ENCODE data around the gene FEZ2. TPM values are rescaled to one million over a fixed set of nuclear protein-coding genes. Genes with fewer than 3 reads are reported as not detected.

The FEZ2 gene
- total RNA-seq, 5 donors from 2014 or later (not counting 1 experiment from before 2014, with no cell fraction given) = 11.0 to 17.3 (median 12.8) TPM

DNA sequence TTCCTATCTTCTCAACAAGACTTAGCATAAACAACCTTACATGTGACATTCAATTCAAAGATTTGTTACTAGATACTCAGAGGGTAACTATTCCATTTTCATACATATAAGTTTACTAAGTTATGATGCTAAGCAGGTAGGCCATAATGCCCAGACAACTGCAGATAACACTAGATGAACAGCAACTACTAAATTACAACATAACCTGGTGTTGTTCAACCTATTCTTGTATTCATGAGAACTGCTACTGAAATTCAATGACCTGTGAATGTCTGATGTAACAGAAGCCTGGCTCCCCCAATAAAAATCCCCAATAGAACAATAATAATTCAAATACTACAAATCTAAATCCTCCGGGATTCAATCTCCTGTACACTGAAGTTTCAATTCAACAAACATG is 24.8 kb downstream of the FEZ2 start:
- no peak overlapping the region for H3K27ac Mint-ChIP-seq
- Histone ChIP-seq H3K9me3 (no peaks in the 10 kb centered on the region), H3K4me1 (ENCODE audit: control insufficient read depth in 1 of 2, extremely low read depth in 1 of 2, insufficient read depth in 2 of 2, low read length in 2 of 2) (peaks cover 0 to 3% of the 10 kb centered on the region in 2 experiments), H3K27me3 (replicated peaks in 1 of 2; ENCODE audit: control insufficient read depth in 2 of 2, extremely low read depth in 1 of 2, insufficient read depth in 2 of 2, low read length in 1 of 2) (no peaks in the 10 kb centered on the region), H3K36me3 (ENCODE audit: control insufficient read depth in 2 of 2, extremely low read depth in 1 of 2, insufficient read depth in 1 of 2, low read length in 1 of 2) (peaks cover 0 to 24% of the 10 kb centered on the region in 2 donors), H3K27ac (ENCODE audit: low read length) (no peak overlapping the region), H3K4me3 (ENCODE audit: control insufficient read depth in 1 of 2, extremely low read depth in 1 of 2, low read length in 1 of 2) (no peak overlapping the region)
- ChIA-PET CTCF (no interaction called here), POLR2A (interaction anchor here in 1 of 2 donors (0.6 kb wide), 1 partner anchor 72 kb away, joined by 3 read pairs; no protein-coding TSS in a partner anchor)
- H3K4me3 Mint-ChIP-seq = no peak overlapping the region
- peaks cover 0 to 8% (median 3%) of the 10 kb centered on the region in 3 donors for H3K4me1 Mint-ChIP-seq
- ATAC-seq (replicated peaks in 1 of 4) (no peak), DNase-seq (no peak)
- H3K36me3 Mint-ChIP-seq = peaks cover 49% of the 10 kb centered on the region
- no CpG with 5 or more reads among the region's 1 CpG for WGBS (ENCODE audit: insufficient coverage)
- no peaks in the 10 kb centered on the region for H3K9me3 Mint-ChIP-seq
- no peaks in the 10 kb centered on the region for H3K27me3 Mint-ChIP-seq

DNA sequence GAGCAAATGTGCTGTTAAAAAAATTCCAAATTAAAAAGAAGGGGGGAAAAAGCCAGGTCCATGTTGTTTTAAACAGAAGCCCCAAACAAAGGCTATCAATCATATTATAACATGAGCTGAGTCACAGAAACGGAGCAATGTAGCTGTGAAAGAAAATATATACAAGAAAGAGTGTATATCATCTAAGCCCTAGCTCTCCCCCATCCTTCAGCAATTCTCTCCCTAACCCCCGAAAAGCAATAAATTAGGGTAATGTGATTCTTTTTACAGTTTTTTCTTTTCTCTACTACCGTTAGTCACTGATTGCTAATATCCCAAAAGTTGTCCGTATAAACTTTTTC is 25.3 kb downstream of the FEZ2 start:
- Histone ChIP-seq H3K9me3 (no peaks in the 10 kb centered on the region), H3K36me3 (ENCODE audit: control insufficient read depth in 2 of 2, extremely low read depth in 1 of 2, insufficient read depth in 1 of 2, low read length in 1 of 2) (peaks cover 0 to 19% of the 10 kb centered on the region in 2 donors), H3K27ac (ENCODE audit: low read length) (no peak overlapping the region), H3K4me1 (ENCODE audit: control insufficient read depth in 1 of 2, extremely low read depth in 1 of 2, insufficient read depth in 2 of 2, low read length in 2 of 2) (no peaks in the 10 kb centered on the region), H3K27me3 (replicated peaks in 1 of 2; ENCODE audit: control insufficient read depth in 2 of 2, extremely low read depth in 1 of 2, insufficient read depth in 2 of 2, low read length in 1 of 2) (no peaks in the 10 kb centered on the region), H3K4me3 (ENCODE audit: control insufficient read depth in 1 of 2, extremely low read depth in 1 of 2, low read length in 1 of 2) (no peak overlapping the region)
- Mint-ChIP-seq H3K4me3 (no peak overlapping the region), H3K27me3 (no peaks in the 10 kb centered on the region), H3K36me3 (peaks cover 48% of the 10 kb centered on the region), H3K4me1 (peaks cover 0 to 4% (median 3%) of the 10 kb centered on the region in 3 donors), H3K27ac (no peak overlapping the region), H3K9me3 (no peaks in the 10 kb centered on the region)
- no peak for ATAC-seq (replicated peaks in 1 of 4)
- DNase-seq = no peak
- ChIA-PET POLR2A (interaction anchor here in 1 of 2 donors (0.6 kb wide), 1 partner anchor 71 kb away, joined by 3 read pairs; no protein-coding TSS in a partner anchor), CTCF (no interaction called here)
- whole genome bisulfite sequencing (ENCODE audit: insufficient coverage) = no CpG with 5 or more reads among the region's 4 CpGs

GRCh38 chr2:36572054-36572718 is 25.8 kb downstream of the FEZ2 start:
- H3K4me1 ChIP-seq (ENCODE audit: control insufficient read depth in 1 of 2, extremely low read depth in 1 of 2, insufficient read depth in 2 of 2, low read length in 2 of 2) = no peaks in the 10 kb centered on the region
- H3K27me3 ChIP-seq (replicated peaks in 1 of 2; ENCODE audit: control insufficient read depth in 2 of 2, extremely low read depth in 1 of 2, insufficient read depth in 2 of 2, low read length in 1 of 2) = no peaks in the 10 kb centered on the region
- no peak overlapping the region for H3K27ac ChIP-seq (ENCODE audit: low read length)
- H3K4me3 ChIP-seq (ENCODE audit: control insufficient read depth in 1 of 2, extremely low read depth in 1 of 2, low read length in 1 of 2) = no peak overlapping the region
- Mint-ChIP-seq H3K36me3 (peaks cover 49% of the 10 kb centered on the region), H3K4me3 (no peak overlapping the region), H3K27ac (no peak overlapping the region), H3K9me3 (no peaks in the 10 kb centered on the region), H3K27me3 (no peaks in the 10 kb centered on the region), H3K4me1 (peaks cover 0 to 4% (median 3%) of the 10 kb centered on the region in 3 donors)
- POLR2A ChIA-PET = no interaction called here
- no peaks in the 10 kb centered on the region for H3K9me3 ChIP-seq
- DNase-seq = no peak
- CTCF ChIA-PET = no interaction called here
- ATAC-seq (replicated peaks in 1 of 4) = no peak
- WGBS (ENCODE audit: insufficient coverage) = 80% methylated on average over 2 of the region's 3 CpGs
- peaks cover 0 to 16% of the 10 kb centered on the region in 2 donors for H3K36me3 ChIP-seq (ENCODE audit: control insufficient read depth in 2 of 2, extremely low read depth in 1 of 2, insufficient read depth in 1 of 2, low read length in 1 of 2)

DNA sequence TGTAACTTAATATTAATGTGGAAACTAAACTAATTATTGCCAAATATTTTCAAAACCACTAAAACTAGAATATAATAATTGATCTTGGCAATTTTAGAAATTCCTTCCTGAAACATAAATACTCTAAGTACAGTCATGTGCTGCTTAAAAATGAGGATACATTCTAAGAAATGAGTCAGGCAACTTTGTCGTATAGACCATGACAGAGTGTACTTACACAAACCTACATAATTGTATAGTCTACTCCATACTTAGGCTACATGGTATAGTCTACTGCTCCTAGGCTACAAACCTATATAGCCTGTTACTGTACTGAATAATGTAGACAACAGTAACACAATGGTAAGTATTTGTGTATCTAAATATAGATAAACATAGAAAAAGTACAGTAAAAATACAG is 27.6 kb downstream of the FEZ2 start:
- H3K27me3 ChIP-seq (replicated peaks in 1 of 2; ENCODE audit: control insufficient read depth in 2 of 2, extremely low read depth in 1 of 2, insufficient read depth in 2 of 2, low read length in 1 of 2) = no peaks in the 10 kb centered on the region
- ATAC-seq (replicated peaks in 1 of 4) (no peak), DNase-seq (no peak)
- Mint-ChIP-seq H3K4me1 (peaks cover 0 to 4% (median 3%) of the 10 kb centered on the region in 3 donors), H3K27ac (no peak overlapping the region), H3K36me3 (peaks cover 52% of the 10 kb centered on the region), H3K4me3 (no peak overlapping the region), H3K9me3 (no peaks in the 10 kb centered on the region), H3K27me3 (no peaks in the 10 kb centered on the region)
- no peak overlapping the region for H3K27ac ChIP-seq (ENCODE audit: low read length)
- ChIA-PET CTCF (no interaction called here), POLR2A (no interaction called here)
- no peaks in the 10 kb centered on the region for H3K9me3 ChIP-seq
- H3K4me3 ChIP-seq (ENCODE audit: control insufficient read depth in 1 of 2, extremely low read depth in 1 of 2, low read length in 1 of 2) = no peak overlapping the region
- no CpG with 5 or more reads among the region's 1 CpG for WGBS (ENCODE audit: insufficient coverage)
- H3K36me3 ChIP-seq (ENCODE audit: control insufficient read depth in 2 of 2, extremely low read depth in 1 of 2, insufficient read depth in 1 of 2, low read length in 1 of 2) = peaks cover 0 to 11% of the 10 kb centered on the region in 2 donors
- H3K4me1 ChIP-seq (ENCODE audit: control insufficient read depth in 1 of 2, extremely low read depth in 1 of 2, insufficient read depth in 2 of 2, low read length in 2 of 2) = no peaks in the 10 kb centered on the region

- Mint-ChIP-seq H3K27me3 (no peaks in the 10 kb centered on the region), H3K4me1 (peaks cover 0 to 4% (median 3%) of the 10 kb centered on the region in 3 donors), H3K9me3 (no peaks in the 10 kb centered on the region), H3K4me3 (no peak overlapping the region), H3K27ac (peak overlapping the region in 1 of 2 donors; percentile 32), H3K36me3 (peaks cover 52% of the 10 kb centered on the region)
- CTCF ChIA-PET = interaction anchor here (0.6 to 1.2 kb wide), 2 partner anchors 10 to 20 kb away, joined by 3 to 4 read pairs; no protein-coding TSS in a partner anchor
- WGBS (ENCODE audit: insufficient coverage) = 100% methylated on average over 1 of the region's 3 CpGs
- no peak overlapping the region for H3K4me3 ChIP-seq (ENCODE audit: control insufficient read depth in 1 of 2, extremely low read depth in 1 of 2, low read length in 1 of 2)
- H3K36me3 ChIP-seq (ENCODE audit: control insufficient read depth in 2 of 2, extremely low read depth in 1 of 2, insufficient read depth in 1 of 2, low read length in 1 of 2) = peaks cover 0 to 21% of the 10 kb centered on the region in 2 donors
- POLR2A ChIA-PET = interaction anchor here in 1 of 2 donors (0.5 kb wide), 1 partner anchor 48 kb away, joined by 5 read pairs; no protein-coding TSS in a partner anchor
- no peak overlapping the region for H3K27ac ChIP-seq (ENCODE audit: low read length)
- no peaks in the 10 kb centered on the region for H3K27me3 ChIP-seq (replicated peaks in 1 of 2; ENCODE audit: control insufficient read depth in 2 of 2, extremely low read depth in 1 of 2, insufficient read depth in 2 of 2, low read length in 1 of 2)
- H3K9me3 ChIP-seq = no peaks in the 10 kb centered on the region
- no peaks in the 10 kb centered on the region for H3K4me1 ChIP-seq (ENCODE audit: control insufficient read depth in 1 of 2, extremely low read depth in 1 of 2, insufficient read depth in 2 of 2, low read length in 2 of 2)
- ATAC-seq (replicated peaks in 1 of 4) (no peak), DNase-seq (no peak)
Measured at GRCh38 chr2:36569267-36569856, 28.6 kb downstream of the FEZ2 start.

- POLR2A ChIA-PET = interaction anchor here in 1 of 2 donors (0.5 kb wide), 1 partner anchor 49 kb away, joined by 5 read pairs; no protein-coding TSS in a partner anchor
- CTCF ChIA-PET = interaction anchor here in 1 of 2 donors (1.2 kb wide), 1 partner anchor 9 kb away, joined by 3 read pairs; no protein-coding TSS in a partner anchor
- 100% methylated on average over 1 of the region's 6 CpGs for WGBS (ENCODE audit: insufficient coverage)
Measured at GRCh38 chr2:36568516-36569246, 29.3 kb downstream of the FEZ2 start.

More at GRCh38 chr2:36568516-36569246, 29.3 kb downstream of the FEZ2 start:
- H3K27me3 ChIP-seq (replicated peaks in 1 of 2; ENCODE audit: control insufficient read depth in 2 of 2, extremely low read depth in 1 of 2, insufficient read depth in 2 of 2, low read length in 1 of 2) = no peaks in the 10 kb centered on the region
- ATAC-seq (replicated peaks in 1 of 4) (no peak), DNase-seq (no peak)
- H3K36me3 ChIP-seq (ENCODE audit: control insufficient read depth in 2 of 2, extremely low read depth in 1 of 2, insufficient read depth in 1 of 2, low read length in 1 of 2) = peaks cover 0 to 18% of the 10 kb centered on the region in 2 donors
- no peak overlapping the region for H3K27ac ChIP-seq (ENCODE audit: low read length)
- Mint-ChIP-seq H3K27me3 (no peaks in the 10 kb centered on the region), H3K4me3 (no peak overlapping the region), H3K27ac (no peak overlapping the region), H3K4me1 (peaks cover 0 to 8% (median 3%) of the 10 kb centered on the region in 3 donors), H3K36me3 (peaks cover 55% of the 10 kb centered on the region), H3K9me3 (no peaks in the 10 kb centered on the region)
- H3K4me3 ChIP-seq (ENCODE audit: control insufficient read depth in 1 of 2, extremely low read depth in 1 of 2, low read length in 1 of 2) = no peak overlapping the region
- H3K9me3 ChIP-seq = no peaks in the 10 kb centered on the region
- no peaks in the 10 kb centered on the region for H3K4me1 ChIP-seq (ENCODE audit: control insufficient read depth in 1 of 2, extremely low read depth in 1 of 2, insufficient read depth in 2 of 2, low read length in 2 of 2)
